SK-N-SH (cell line): ENCODE data around the gene EXOC6B. TPM values are rescaled to one million over a fixed set of nuclear protein-coding genes. Genes with fewer than 3 reads are reported as not detected.

Experiments
- CTCF ChIA-PET: fragments of 300-600, 350-600 bp; formaldehyde crosslinking; extraction: SDS; loops from one replicate; lab custom pipeline; 2021; lab: Yijun Ruan, JAX
- POLR2A ChIA-PET: fragments of 350-600 bp; sonication (Branson Sonifier 250); formaldehyde crosslinking; extraction: SDS; loops from one replicate; lab custom pipeline; 2020; ENCODE audit warnings: antibody characterized with exemption, inconsistent platforms; lab: Yijun Ruan, JAX
- DNase-seq: peaks from one replicate; pipeline ENCODE4 v3.0.0; 2012
- H2AFZ ChIP-seq: fragments of 200-600 bp; sonication (generic); 2 replicates; pipeline ENCODE4 v1.8.1; 2016; ENCODE audit warnings: antibody characterized with exemption, mild to moderate bottlenecking, low read depth
- H3F3A ChIP-seq: fragments of 200-600 bp; sonication (generic); replicated peaks from 2 replicates; pipeline ENCODE3; 2016; ENCODE audit warnings: antibody characterized with exemption, mild to moderate bottlenecking; ENCODE audit not compliant: insufficient read depth
- H3K27ac ChIP-seq, 2 experiments: fragments of 200-500 bp in 1 of 2; fragments of 200-600 bp in 1 of 2; sonication (Bioruptor generic) in 1 of 2; sonication (generic), shearing (Covaris generic) in 1 of 2; 2 replicates each; pipeline versions ENCODE4 v1.5.1 to v1.6.1; 2014 to 2016; ENCODE audit warnings: low read depth in 2 of 2, inconsistent platforms in 1 of 2, low read length in 1 of 2, mild to moderate bottlenecking in 1 of 2, mixed read lengths in 1 of 2
- H3K27me3 ChIP-seq: fragments of 200-600 bp; sonication (generic), shearing (Covaris generic); 2 replicates; pipeline ENCODE4 v1.6.1; 2016; ENCODE audit warnings: mixed run types; ENCODE audit not compliant: insufficient read depth
- H3K36me3 ChIP-seq, 2 experiments: fragments of 200-500 bp in 1 of 2; fragments of 200-600 bp in 1 of 2; sonication (Bioruptor generic) in 1 of 2; sonication (generic) in 1 of 2; replicated peaks in 1 of 2; 2 replicates each; pipeline versions ENCODE3 to v1.5.1; 2014 to 2016; ENCODE audit warnings: low read length in 1 of 2, mild to moderate bottlenecking in 1 of 2; ENCODE audit not compliant: insufficient read depth in 2 of 2, control insufficient read depth in 1 of 2
- H3K4me1 ChIP-seq, 2 experiments: fragments of 200-500 bp in 1 of 2; fragments of 200-600 bp in 1 of 2; sonication (Bioruptor generic) in 1 of 2; sonication (generic), shearing (Covaris generic) in 1 of 2; 2 replicates each; pipeline versions ENCODE4 v1.5.1 to v1.6.1; 2014 to 2016; ENCODE audit warnings: low read depth in 1 of 2, low read length in 1 of 2, mixed run types in 1 of 2; ENCODE audit not compliant: insufficient read depth in 2 of 2, control insufficient read depth in 1 of 2
- H3K4me2 ChIP-seq: fragments of 200-600 bp; sonication (generic), shearing (Covaris generic); 2 replicates; pipeline ENCODE4 v1.6.1; 2017; ENCODE audit warnings: mixed run types
- H3K4me3 ChIP-seq, 2 experiments: fragments of 200-500 bp in 1 of 2; fragments of 200-600 bp in 1 of 2; sonication (Bioruptor generic) in 1 of 2; sonication (generic), shearing (Covaris generic) in 1 of 2; 2 replicates each; pipeline versions ENCODE4 v1.5.1 to v1.8.1; 2014 to 2016; ENCODE audit warnings: low read depth in 2 of 2, inconsistent platforms in 1 of 2, low read length in 1 of 2, mild to moderate bottlenecking in 1 of 2, mixed read lengths in 1 of 2, moderate library complexity in 1 of 2
- H3K79me2 ChIP-seq: fragments of 200-600 bp; sonication (generic); 2 replicates; pipeline ENCODE4 v1.8.1; 2017; ENCODE audit warnings: mild to moderate bottlenecking; ENCODE audit not compliant: insufficient read depth
- H3K9ac ChIP-seq: fragments of 200-600 bp; sonication (generic); 2 replicates; pipeline ENCODE4 v1.6.1; 2017; ENCODE audit warnings: mixed run types
- H3K9me2 ChIP-seq: fragments of 200-600 bp; sonication (generic); 2 replicates; pipeline ENCODE4 v1.6.1; 2017; ENCODE audit warnings: mixed run types
- H3K9me3 ChIP-seq: fragments of 200-600 bp; sonication (generic); 2 replicates; pipeline ENCODE4 v1.6.1; 2017; ENCODE audit warnings: mixed run types, mild to moderate bottlenecking, moderate library complexity
- H4K20me1 ChIP-seq: fragments of 200-600 bp; sonication (generic); 2 replicates; pipeline ENCODE4 v1.6.1; 2017; ENCODE audit warnings: mild to moderate bottlenecking, mixed run types; ENCODE audit not compliant: insufficient read depth
- EP300 ChIP-seq, 2 experiments: IDR thresholded peaks; 2 replicates each; pipeline versions ENCODE4 v1.4.0 to v1.6.1; 2012; ENCODE audit warnings: borderline replicate concordance in 1 of 2, low read depth in 1 of 2, low read length in 1 of 2
- FOXJ3 ChIP-seq: sonication (generic); formaldehyde crosslinking; IDR thresholded peaks from 2 replicates; pipeline ENCODE4 v1.5.1; 2020; ENCODE audit warnings: mild to moderate bottlenecking, missing genetic modification reagents
- FOXM1 ChIP-seq: IDR thresholded peaks from 2 replicates; pipeline ENCODE4 v1.4.0; 2012; ENCODE audit warnings: low read depth, mild to moderate bottlenecking
- JUND ChIP-seq: IDR thresholded peaks from 2 replicates; pipeline ENCODE4 v1.4.0; 2012
- MAX ChIP-seq: IDR thresholded peaks from 2 replicates; pipeline ENCODE4 v1.4.0; 2012; ENCODE audit warnings: low read depth
- RAD21 ChIP-seq: IDR thresholded peaks from 2 replicates; pipeline ENCODE4 v1.6.1; 2012; ENCODE audit warnings: mild to moderate bottlenecking, low read length
- RCOR1 ChIP-seq: fragments of 150-350 bp; IDR thresholded peaks from 2 replicates; pipeline ENCODE4 v1.6.1; 2017; ENCODE audit warnings: antibody characterized with exemption, low read length
- RFX5 ChIP-seq: IDR thresholded peaks from 2 replicates; pipeline ENCODE4 v1.6.1; 2012; ENCODE audit warnings: mild to moderate bottlenecking, improper control_type of control experiment, low read length
- SIN3A ChIP-seq: IDR thresholded peaks from 2 replicates; pipeline ENCODE4 v1.6.1; 2012; ENCODE audit warnings: low read depth, mild to moderate bottlenecking, low read length, moderate library complexity, borderline replicate concordance
- TCF12 ChIP-seq: IDR thresholded peaks from 2 replicates; pipeline ENCODE4 v1.4.0; 2012
- YY1 ChIP-seq: IDR thresholded peaks from 2 replicates; pipeline ENCODE4 v1.4.0; 2012; ENCODE audit warnings: low read depth, mild to moderate bottlenecking
- WGBS: methylation state at CpG from one replicate; pipeline ENCODE4 v1.1.6; 2017; ENCODE audit warnings: low lambda C conversion rate; 5-methylcytosine and 5-hydroxymethylcytosine counted together
- polyA plus RNA-seq, 3 experiments: library from polyadenylated mRNA; depleted of rRNA; stranded (reverse); fragments of >200 nt; gene quantifications; 2 replicates each; pipeline ENCODE4 v1.2.3, GENCODE V29; 2012
- TF ChIP-seq, protein P1 (sequence below): IDR thresholded peaks from 2 replicates; pipeline ENCODE4 v1.4.0; 2012; ENCODE audit warnings: low read depth, borderline replicate concordance
- TF ChIP-seq, protein P2 (sequence below): IDR thresholded peaks from 2 replicates; pipeline ENCODE4 v1.6.1; 2012; ENCODE audit warnings: mild to moderate bottlenecking, low read depth, low read length, moderate library complexity
- TF ChIP-seq, protein P3 (sequence below): fragments of 150-350 bp; IDR thresholded peaks from 2 replicates; pipeline ENCODE4 v1.6.1; 2016; ENCODE audit warnings: mild to moderate bottlenecking, low read depth, low read length

Gene EXOC6B
- polyA plus RNA-seq, 1 of the 3 experiments (the other 2 are of a cell fraction), result 7.4 TPM

DNA sequence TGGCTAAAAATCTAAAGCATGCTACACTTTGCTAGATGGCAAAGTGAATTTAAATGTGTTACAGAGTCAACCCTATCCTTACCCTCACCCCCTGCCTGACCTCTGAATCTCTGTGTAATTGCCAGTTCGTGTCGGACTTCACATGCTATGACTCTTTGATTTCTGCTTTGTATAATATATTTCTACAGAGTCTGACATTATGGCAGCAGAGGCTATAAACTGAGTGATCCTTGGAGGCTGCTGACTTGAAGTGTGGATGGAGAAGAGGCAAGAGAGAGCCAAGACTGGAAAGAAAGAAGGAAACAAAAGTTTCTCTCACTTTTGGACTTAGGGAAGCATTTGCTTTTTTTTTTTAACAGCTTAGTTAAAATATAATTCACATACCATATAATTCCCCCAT lies 588.3 kb downstream of the EXOC6B start:
- Histone ChIP-seq H3K27me3 (no peaks in the 10 kb centered on the region), H3K4me3 (no peak overlapping the region), H3K9me3 (no peaks in the 10 kb centered on the region), H3F3A (peaks cover 3% of the 10 kb centered on the region), H3K79me2 (no peaks in the 10 kb centered on the region), H2AFZ (no peak overlapping the region), H3K4me1 (peaks cover 2 to 26% of the 10 kb centered on the region in 2 experiments; a peak in 3 of 4 replicates), H3K4me2 (no peak overlapping the region), H4K20me1 (no peaks in the 10 kb centered on the region), H3K9ac (no peak overlapping the region), H3K27ac (no peak overlapping the region), H3K36me3 (no peaks in the 10 kb centered on the region), H3K9me2 (no peaks in the 10 kb centered on the region)
- no peak for DNase-seq
- WGBS, result 90% methylated on average over 2 of the region's 2 CpGs
- POLR2A ChIA-PET, result no interaction called here
- CTCF ChIA-PET, result no interaction called here
- TF ChIP-seq, protein P1, sequence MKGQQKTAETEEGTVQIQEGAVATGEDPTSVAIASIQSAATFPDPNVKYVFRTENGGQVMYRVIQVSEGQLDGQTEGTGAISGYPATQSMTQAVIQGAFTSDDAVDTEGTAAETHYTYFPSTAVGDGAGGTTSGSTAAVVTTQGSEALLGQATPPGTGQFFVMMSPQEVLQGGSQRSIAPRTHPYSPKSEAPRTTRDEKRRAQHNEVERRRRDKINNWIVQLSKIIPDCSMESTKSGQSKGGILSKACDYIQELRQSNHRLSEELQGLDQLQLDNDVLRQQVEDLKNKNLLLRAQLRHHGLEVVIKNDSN, result no peak
- TF ChIP-seq, protein P2, sequence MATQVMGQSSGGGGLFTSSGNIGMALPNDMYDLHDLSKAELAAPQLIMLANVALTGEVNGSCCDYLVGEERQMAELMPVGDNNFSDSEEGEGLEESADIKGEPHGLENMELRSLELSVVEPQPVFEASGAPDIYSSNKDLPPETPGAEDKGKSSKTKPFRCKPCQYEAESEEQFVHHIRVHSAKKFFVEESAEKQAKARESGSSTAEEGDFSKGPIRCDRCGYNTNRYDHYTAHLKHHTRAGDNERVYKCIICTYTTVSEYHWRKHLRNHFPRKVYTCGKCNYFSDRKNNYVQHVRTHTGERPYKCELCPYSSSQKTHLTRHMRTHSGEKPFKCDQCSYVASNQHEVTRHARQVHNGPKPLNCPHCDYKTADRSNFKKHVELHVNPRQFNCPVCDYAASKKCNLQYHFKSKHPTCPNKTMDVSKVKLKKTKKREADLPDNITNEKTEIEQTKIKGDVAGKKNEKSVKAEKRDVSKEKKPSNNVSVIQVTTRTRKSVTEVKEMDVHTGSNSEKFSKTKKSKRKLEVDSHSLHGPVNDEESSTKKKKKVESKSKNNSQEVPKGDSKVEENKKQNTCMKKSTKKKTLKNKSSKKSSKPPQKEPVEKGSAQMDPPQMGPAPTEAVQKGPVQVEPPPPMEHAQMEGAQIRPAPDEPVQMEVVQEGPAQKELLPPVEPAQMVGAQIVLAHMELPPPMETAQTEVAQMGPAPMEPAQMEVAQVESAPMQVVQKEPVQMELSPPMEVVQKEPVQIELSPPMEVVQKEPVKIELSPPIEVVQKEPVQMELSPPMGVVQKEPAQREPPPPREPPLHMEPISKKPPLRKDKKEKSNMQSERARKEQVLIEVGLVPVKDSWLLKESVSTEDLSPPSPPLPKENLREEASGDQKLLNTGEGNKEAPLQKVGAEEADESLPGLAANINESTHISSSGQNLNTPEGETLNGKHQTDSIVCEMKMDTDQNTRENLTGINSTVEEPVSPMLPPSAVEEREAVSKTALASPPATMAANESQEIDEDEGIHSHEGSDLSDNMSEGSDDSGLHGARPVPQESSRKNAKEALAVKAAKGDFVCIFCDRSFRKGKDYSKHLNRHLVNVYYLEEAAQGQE, result no peak

DNA sequence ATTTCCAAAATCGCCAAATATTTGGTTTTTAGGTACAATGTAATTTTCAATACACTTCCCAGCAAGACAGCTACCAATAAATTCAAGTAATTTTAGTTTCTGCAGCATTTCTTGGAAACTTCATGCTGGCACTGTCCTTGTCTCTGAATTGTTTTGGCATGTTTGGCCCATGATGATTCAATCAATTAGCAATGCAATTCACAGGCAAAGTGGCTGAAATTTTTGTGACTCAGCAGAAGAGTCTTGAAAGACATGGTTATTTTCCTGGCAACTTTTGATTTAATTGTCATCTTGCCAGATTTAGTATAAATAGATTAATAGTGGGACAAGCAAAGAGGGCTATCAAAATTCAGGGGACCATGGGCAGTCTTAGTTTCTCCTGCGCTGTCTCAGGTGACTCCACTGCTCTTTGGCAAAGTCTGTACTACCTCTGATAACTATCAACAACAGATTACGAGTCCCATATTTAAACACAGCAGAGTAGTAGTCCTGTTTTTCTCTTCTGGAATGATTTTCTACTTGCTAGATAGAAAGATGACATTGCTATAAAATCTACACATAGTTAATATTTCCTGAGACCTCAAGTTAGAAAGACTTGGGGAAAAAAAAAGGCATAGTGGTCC lies 589.3 kb downstream of the EXOC6B start:
- H3K4me3 ChIP-seq, result no peak overlapping the region
- H3K27me3 ChIP-seq, result no peaks in the 10 kb centered on the region
- H3K27ac ChIP-seq, result peak overlapping the region in 1 of 2 experiments; percentile 59; a peak in 2 of 4 replicates
- POLR2A ChIA-PET, result no interaction called here
- no peak overlapping the region; the same call in 1 of the 2 replicates for H2AFZ ChIP-seq
- no peak overlapping the region for H3K9ac ChIP-seq
- peaks cover 2 to 26% of the 10 kb centered on the region in 2 experiments; a peak in 3 of 4 replicates for H3K4me1 ChIP-seq
- H3K79me2 ChIP-seq, result no peaks in the 10 kb centered on the region
- WGBS, result 44% methylated on average over 3 of the region's 3 CpGs
- H3K9me2 ChIP-seq, result no peaks in the 10 kb centered on the region
- peaks cover 3% of the 10 kb centered on the region for H3F3A ChIP-seq
- H4K20me1 ChIP-seq, result no peaks in the 10 kb centered on the region
- DNase-seq, result no peak
- CTCF ChIA-PET, result no interaction called here
- H3K4me2 ChIP-seq, result peak overlapping the region; percentile 28; the same call in 1 of the 2 replicates
- no peaks in the 10 kb centered on the region for H3K9me3 ChIP-seq
- no peaks in the 10 kb centered on the region for H3K36me3 ChIP-seq
- TF ChIP-seq RCOR1, result no peak
- TF ChIP-seq EP300 (IDR thresholded peaks at IDR 0.05; ENCODE audit: borderline replicate concordance in 1 of 2, low read depth in 1 of 2, low read length in 1 of 2), result peak in 1 of 2 experiments; percentile 81; a peak in 2 of 4 replicates
- TF ChIP-seq MAX, result no peak
- TF ChIP-seq, protein P2, result no peak
- TF ChIP-seq RAD21, result no peak
- peak; percentile 89 for TF ChIP-seq JUND
- TF ChIP-seq FOXJ3 (CRISPR knock-in tag), result no peak
- TF ChIP-seq SIN3A, result 0 out of 2 replicates have a peak, but pooled peaks have one; percentile 30
- TF ChIP-seq, protein P1, result no peak
- TF ChIP-seq TCF12, result peak; percentile 87
- no peak for TF ChIP-seq YY1
- no peak; the same call in 1 of the 2 replicates for TF ChIP-seq FOXM1
- TF ChIP-seq RFX5, result no peak
- TF ChIP-seq, protein P3, sequence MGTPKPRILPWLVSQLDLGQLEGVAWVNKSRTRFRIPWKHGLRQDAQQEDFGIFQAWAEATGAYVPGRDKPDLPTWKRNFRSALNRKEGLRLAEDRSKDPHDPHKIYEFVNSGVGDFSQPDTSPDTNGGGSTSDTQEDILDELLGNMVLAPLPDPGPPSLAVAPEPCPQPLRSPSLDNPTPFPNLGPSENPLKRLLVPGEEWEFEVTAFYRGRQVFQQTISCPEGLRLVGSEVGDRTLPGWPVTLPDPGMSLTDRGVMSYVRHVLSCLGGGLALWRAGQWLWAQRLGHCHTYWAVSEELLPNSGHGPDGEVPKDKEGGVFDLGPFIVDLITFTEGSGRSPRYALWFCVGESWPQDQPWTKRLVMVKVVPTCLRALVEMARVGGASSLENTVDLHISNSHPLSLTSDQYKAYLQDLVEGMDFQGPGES, result no peak
